Caco-2 (cell line): ENCODE data around the gene NRN1L. TPM values are rescaled to one million over a fixed set of nuclear protein-coding genes. Genes with fewer than 3 reads are reported as not detected.

Experiments
- BruUV-seq: library from RNA; stranded (reverse); fragments of 400-500 nt; replicated peaks from 2 replicates; lab custom pipeline; 2021; lab: Mats Ljungman, UMichigan
- CTCF ChIA-PET: fragments of 300-600 bp; sonication (Branson Sonifier 250); formaldehyde crosslinking; loops from one replicate; lab custom pipeline; 2022; ENCODE audit warnings: antibody characterized with exemption; lab: Charles Lee
- POLR2A ChIA-PET: fragments of 300-600 bp; sonication (Branson Sonifier 250); formaldehyde crosslinking; loops from one replicate; lab custom pipeline; 2022; ENCODE audit warnings: antibody characterized with exemption; lab: Charles Lee
- DNase-seq, 2 experiments: peaks; one replicate each; pipeline versions ENCODE4 v3.0.0 to v3.0.0-alpha.2; 2020 to 2022
- H3K27me3 ChIP-seq: replicated peaks from 2 replicates; pipeline ENCODE4 v1.6.0; 2011; ENCODE audit warnings: low read length; ENCODE audit not compliant: control insufficient read depth, insufficient read depth
- H3K36me3 ChIP-seq: 2 replicates; pipeline ENCODE4 v1.5.1; 2011; ENCODE audit warnings: low read length; ENCODE audit not compliant: control insufficient read depth, insufficient read depth
- H3K4me1 ChIP-seq: fragments of 250-450 bp; sonication (Bioruptor Pico); 2 replicates; pipeline ENCODE4 v1.5.1; 2020; ENCODE audit warnings: mild to moderate bottlenecking
- H3K4me3 ChIP-seq: 2 replicates; pipeline ENCODE4 v1.5.1; 2011; ENCODE audit warnings: low read depth, mild to moderate bottlenecking, control low read depth, low read length
- H3K9me3 ChIP-seq: fragments of 250-450 bp; sonication (Bioruptor Pico); 2 replicates; pipeline ENCODE4 v1.5.1; 2020; ENCODE audit warnings: mild to moderate bottlenecking, moderate library complexity
- H3K27ac Mint-ChIP-seq: one replicate; pipeline ENCODE4 v1.8.0; 2022; ENCODE audit warnings: mixed read lengths; ENCODE audit not compliant: unreplicated experiment
- H3K27me3 Mint-ChIP-seq: one replicate; pipeline ENCODE4 v1.8.0; 2022; ENCODE audit warnings: mixed read lengths; ENCODE audit not compliant: insufficient read depth, unreplicated experiment
- H3K36me3 Mint-ChIP-seq: one replicate; pipeline ENCODE4 v1.8.0; 2022; ENCODE audit warnings: mild to moderate bottlenecking, mixed read lengths; ENCODE audit not compliant: insufficient read depth, unreplicated experiment
- H3K4me1 Mint-ChIP-seq: one replicate; pipeline ENCODE4 v1.8.0; 2022; ENCODE audit warnings: low read depth, mixed read lengths; ENCODE audit not compliant: unreplicated experiment
- H3K4me3 Mint-ChIP-seq: one replicate; pipeline ENCODE4 v1.8.0; 2022; ENCODE audit warnings: mild to moderate bottlenecking, moderate library complexity, mixed read lengths; ENCODE audit not compliant: unreplicated experiment
- H3K9me3 Mint-ChIP-seq: one replicate; pipeline ENCODE4 v1.8.0; 2022; ENCODE audit warnings: mixed read lengths; ENCODE audit not compliant: unreplicated experiment
- CTCF ChIP-seq, 2 experiments: fragments of 200-600 bp in 1 of 2; IDR thresholded peaks; 1 replicate in 1 of 2; 2 replicates in 1 of 2; pipeline versions ENCODE4 v1.5.1 to v1.8.0; 2011 to 2022; ENCODE audit warnings: antibody characterized with exemption in 1 of 2, control low read depth in 1 of 2, inconsistent platforms in 1 of 2, low read depth in 1 of 2, low read length in 1 of 2, mild to moderate bottlenecking in 1 of 2, moderate library complexity in 1 of 2; ENCODE audit not compliant: insufficient read depth in 1 of 2, severe bottlenecking in 1 of 2, unreplicated experiment in 1 of 2
- intact Hi-C: fragments of 100-400 bp; cut with micrococcal nuclease; formaldehyde crosslinking; loops from one replicate; pipeline ENCODE4 v1.10.0; 2022; ENCODE audit not compliant: unreplicated experiment
- total RNA-seq: library from RNA; stranded (reverse); gene quantifications from 2 replicates; pipeline ENCODE4 v1.2.3, GENCODE V29; 2022

Gene NRN1L
- total RNA-seq, 1 experiment from 2014 or later, result 0.93 TPM

- CTCF ChIA-PET, result interaction anchor here (1.0 kb wide), 1 partner anchor 27 kb away, joined by 3 read pairs; no protein-coding TSS in a partner anchor
- Mint-ChIP-seq H3K27me3 (no peaks in the 10 kb centered on the region), H3K4me3 (peak overlapping the region; percentile 98), H3K4me1 (peaks cover 12% of the 10 kb centered on the region), H3K36me3 (peaks cover 43% of the 10 kb centered on the region), H3K9me3 (no peaks in the 10 kb centered on the region), H3K27ac (peak overlapping the region; percentile 94)
- DNase-seq, result no peak
- Histone ChIP-seq H3K4me1 (peaks cover 36% of the 10 kb centered on the region), H3K27me3 (no peaks in the 10 kb centered on the region), H3K36me3 (no peaks in the 10 kb centered on the region), H3K4me3 (peak overlapping the region; percentile 63), H3K9me3 (no peaks in the 10 kb centered on the region)
- POLR2A ChIA-PET, result no interaction called here
- no peak for TF ChIP-seq CTCF (IDR thresholded peaks at IDR 0.05; ENCODE audit: insufficient read depth in 1 of 2, low read depth in 1 of 2, low read length in 1 of 2, severe bottlenecking in 1 of 2, unreplicated experiment in 1 of 2)
- BruUV-seq, result no TSS peak
- intact Hi-C loops, result no loop called here
Measured at GRCh38 chr16:67843343-67843765, 41.3 kb upstream of the NRN1L start.

- intact Hi-C loops, result no loop called here
- H3K9me3 ChIP-seq, result no peaks in the 10 kb centered on the region
- CTCF ChIA-PET, result interaction anchor here (0.8 kb wide), 1 partner anchor 40 kb away, joined by 5 read pairs; no protein-coding TSS in a partner anchor
- no peak for TF ChIP-seq CTCF (IDR thresholded peaks at IDR 0.05; ENCODE audit: insufficient read depth in 1 of 2, low read depth in 1 of 2, low read length in 1 of 2, severe bottlenecking in 1 of 2, unreplicated experiment in 1 of 2)
- H3K4me3 ChIP-seq, result no peak overlapping the region
- H3K4me1 Mint-ChIP-seq, result peaks cover 17% of the 10 kb centered on the region
- no peak overlapping the region for H3K27ac Mint-ChIP-seq
- no TSS peak for BruUV-seq
- no peaks in the 10 kb centered on the region for H3K9me3 Mint-ChIP-seq
- no peaks in the 10 kb centered on the region for H3K27me3 Mint-ChIP-seq
- H3K4me1 ChIP-seq, result peaks cover 37% of the 10 kb centered on the region
- no peak for DNase-seq
- H3K27me3 ChIP-seq, result no peaks in the 10 kb centered on the region
- H3K4me3 Mint-ChIP-seq, result no peak overlapping the region
- peaks cover 50% of the 10 kb centered on the region for H3K36me3 Mint-ChIP-seq
- H3K36me3 ChIP-seq, result no peaks in the 10 kb centered on the region; the same call in 1 of the 2 replicates
- POLR2A ChIA-PET, result interaction anchor here (0.7 kb wide), 1 partner anchor 29 kb away, joined by 4 read pairs; the partner anchor contains the start of gene EDC4
Measured at GRCh38 chr16:67844497-67844896, 40.2 kb upstream of the NRN1L start.

GRCh38 chr16:67845291-67846062 lies 39.2 kb upstream of the NRN1L start:
- intact Hi-C loops, result loop anchor here (1.0 to 2.0 kb wide), 6 partner anchors 12 to 90 kb away; partner anchors contain the start of genes EDC4, PSKH1, RANBP10 and TSNAXIP1
- ChIA-PET POLR2A (interaction anchor here (0.6 to 1.9 kb wide), 5 partner anchors 20 to 39 kb away, joined by 3 to 9 read pairs (median 7); partner anchors contain the start of genes EDC4, RANBP10 and TSNAXIP1), CTCF (interaction anchor here (0.6 to 3.2 kb wide), 7 partner anchors 12 to 891 kb away, joined by 3 to 18 read pairs (median 7); partner anchors contain the start of gene CDH1)
- Histone ChIP-seq H3K4me3 (peak overlapping the region; percentile 98), H3K27me3 (no peaks in the 10 kb centered on the region), H3K9me3 (no peaks in the 10 kb centered on the region), H3K36me3 (no peaks in the 10 kb centered on the region; the same call in none of the 2 replicates), H3K4me1 (peaks cover 37% of the 10 kb centered on the region)
- BruUV-seq, result TSS peak; percentile 49
- peaks cover 17% of the 10 kb centered on the region for H3K4me1 Mint-ChIP-seq
- H3K4me3 Mint-ChIP-seq, result peak overlapping the region; percentile 75
- no peak for DNase-seq
- H3K27me3 Mint-ChIP-seq, result no peaks in the 10 kb centered on the region
- no peak for TF ChIP-seq CTCF (IDR thresholded peaks at IDR 0.05; ENCODE audit: insufficient read depth in 1 of 2, low read depth in 1 of 2, low read length in 1 of 2, severe bottlenecking in 1 of 2, unreplicated experiment in 1 of 2)
- no peaks in the 10 kb centered on the region for H3K9me3 Mint-ChIP-seq
- peaks cover 59% of the 10 kb centered on the region for H3K36me3 Mint-ChIP-seq
- peak overlapping the region; percentile 62 for H3K27ac Mint-ChIP-seq
